NOMO-1 (cell line): ENCODE results near the gene FXYD5.
"Not testable (repeated sequence)": the region's sequence is repeated elsewhere in the genome, so short reads cannot be mapped to it uniquely, and the experiment has no call there.

Experiments
- DNase-seq, 2 experiments: peaks; one replicate each; lab custom pipeline; 2025; ENCODE audit not compliant: unreplicated experiment in 2 of 2; lab: John Stamatoyannopoulos, UW

Gene FXYD5

DNA sequence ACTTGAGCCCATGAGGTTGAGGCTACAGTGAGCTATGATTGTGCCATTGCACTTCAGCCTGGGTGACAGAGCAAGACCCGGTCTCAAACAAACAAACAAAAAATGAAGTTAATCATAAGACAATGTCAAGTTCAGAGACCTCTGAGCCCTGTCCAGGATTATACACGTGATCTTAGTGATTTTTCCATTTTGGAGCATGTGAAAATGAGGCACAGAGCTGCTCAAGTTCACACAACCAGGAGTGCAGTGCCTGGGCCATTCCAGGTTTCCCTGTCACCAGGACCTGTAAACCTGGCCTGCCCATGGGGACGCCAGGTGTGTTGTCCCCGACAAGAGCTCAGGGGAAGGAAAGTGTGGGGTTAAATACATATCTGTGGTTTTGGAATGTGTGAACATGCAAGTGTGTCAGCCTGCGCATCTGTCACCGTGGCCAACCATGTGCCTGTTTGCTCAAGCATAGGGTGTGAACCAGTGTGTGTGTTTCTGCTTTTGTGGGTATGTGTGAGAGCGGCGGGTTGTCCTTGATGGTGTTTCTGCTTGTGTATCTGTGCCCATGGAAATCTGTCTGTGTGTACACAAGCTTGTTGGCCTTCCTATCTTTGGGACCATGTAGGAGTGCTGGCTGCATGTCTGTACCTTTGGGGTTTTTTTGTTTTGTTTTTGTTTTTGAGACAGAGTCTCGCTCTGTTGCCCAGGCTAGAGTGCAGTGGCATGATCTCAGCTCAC lies 17.4 kb upstream of the FXYD5 start:
- no peak for DNase-seq

DNA sequence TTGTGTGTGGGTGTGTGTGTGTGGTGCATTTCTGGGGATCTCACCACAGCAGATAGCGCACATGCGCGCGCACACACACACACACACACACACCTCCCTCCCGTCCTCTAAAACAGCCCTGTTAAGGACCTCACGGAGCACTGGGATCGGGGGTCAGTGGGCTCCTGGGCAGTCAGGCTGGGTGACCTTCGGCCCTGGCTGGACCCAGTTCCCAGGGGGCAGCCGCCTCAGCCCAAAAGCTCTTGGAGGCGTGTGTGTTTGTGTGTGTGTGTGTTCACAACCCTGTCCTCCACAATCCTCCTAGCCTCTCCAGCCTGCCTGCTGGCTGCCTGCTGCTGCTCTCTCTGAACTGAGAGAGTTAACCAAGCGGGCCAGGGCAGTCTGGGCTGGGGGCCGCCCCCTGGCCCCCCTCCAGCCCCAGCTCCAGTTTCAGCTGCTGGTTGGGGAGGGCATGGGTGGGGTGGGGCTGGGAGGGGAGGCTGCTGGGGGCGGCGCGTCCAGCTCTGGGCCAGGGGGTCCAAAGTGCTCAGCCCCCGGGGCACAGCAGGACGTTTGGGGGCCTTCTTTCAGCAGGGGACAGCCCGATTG lies 16.1 kb upstream of the FXYD5 start, which contains the start of gene FXYD1:
Gene FXYD1, plus strand, starts transcription at position 520 of the 588 bp plus-strand sequence. CDS start 1,256 bp downstream, outside the sequence.
- no peak for DNase-seq

DNA sequence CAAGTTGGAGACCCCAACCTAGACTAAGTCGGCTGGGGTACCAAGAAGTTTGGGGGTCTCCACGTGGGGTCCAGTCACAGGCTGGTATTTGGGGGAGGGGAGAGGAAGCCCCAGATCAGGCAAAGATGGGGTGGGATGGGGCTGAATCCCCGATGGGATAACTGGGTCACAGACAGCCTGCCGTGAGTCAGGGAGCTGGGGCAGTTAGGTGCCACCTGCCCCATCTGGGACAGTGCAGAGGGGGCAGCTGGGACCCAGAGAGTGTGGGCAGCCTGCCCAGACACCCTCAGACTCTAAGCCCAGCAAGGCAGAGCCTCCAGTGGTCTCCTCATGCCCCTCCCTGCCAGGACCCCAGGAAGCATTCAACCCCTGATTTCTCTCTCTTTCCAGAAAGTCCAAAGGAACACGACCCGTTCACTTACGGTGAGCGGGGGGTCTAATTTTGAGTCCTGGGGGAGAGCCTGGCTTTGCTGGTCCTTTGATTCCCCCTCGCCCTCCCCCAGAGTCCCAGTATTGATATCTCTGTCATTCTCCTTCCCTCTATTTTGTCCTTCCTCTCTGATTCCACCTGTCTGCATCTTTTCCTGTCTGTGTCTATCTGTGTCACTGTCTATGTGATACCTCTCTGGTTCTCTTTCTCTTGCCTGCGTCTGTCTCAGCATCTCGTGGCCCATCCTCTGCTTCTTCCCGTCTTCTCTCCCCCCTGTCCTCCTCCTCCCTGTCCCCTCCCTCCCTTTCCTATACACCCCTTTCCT lies 14.2 kb upstream of the FXYD5 start:
- DNase-seq = no peak

DNA sequence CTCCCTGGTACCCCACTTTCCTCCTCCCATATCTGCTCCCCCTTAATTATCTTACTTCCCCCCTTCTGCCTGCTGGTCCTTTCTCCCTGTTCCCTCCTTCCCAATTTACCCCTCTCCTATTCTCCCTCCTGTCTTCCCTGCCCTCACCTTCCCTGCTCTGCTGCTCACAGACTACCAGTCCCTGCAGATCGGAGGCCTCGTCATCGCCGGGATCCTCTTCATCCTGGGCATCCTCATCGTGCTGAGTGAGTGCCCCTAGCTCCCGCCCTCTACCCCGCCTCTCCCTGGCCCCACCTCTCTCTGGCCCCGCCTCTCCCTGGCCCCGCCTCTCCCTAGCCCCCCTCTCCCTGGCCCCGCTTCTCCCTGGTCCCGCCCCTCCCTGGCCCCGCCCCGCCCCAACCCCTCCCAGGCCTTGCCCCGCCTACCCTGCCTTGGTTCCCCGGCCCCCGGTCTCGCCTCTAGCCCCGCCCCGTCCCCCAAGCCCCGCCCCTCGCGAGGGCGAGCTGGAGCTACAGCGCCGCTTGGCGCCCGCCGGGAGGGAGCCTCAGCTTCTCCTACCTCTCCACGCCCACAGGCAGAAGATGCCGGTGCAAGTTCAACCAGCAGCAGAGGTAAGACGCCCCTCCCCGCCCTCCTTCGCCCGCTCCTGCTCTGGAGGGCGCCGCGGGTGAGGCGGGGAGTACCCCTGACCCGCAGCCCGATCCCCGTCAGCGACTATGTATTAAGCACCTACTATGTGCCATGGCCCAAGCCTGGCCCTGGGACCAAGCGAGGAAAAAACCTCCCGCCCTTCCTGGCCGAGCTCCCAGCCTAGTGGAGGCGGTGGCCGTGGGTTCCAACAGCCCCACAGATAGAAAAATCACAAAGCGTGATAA lies 13.3 kb upstream of the FXYD5 start:
- DNase-seq = peak; percentile 75 to 79

DNA sequence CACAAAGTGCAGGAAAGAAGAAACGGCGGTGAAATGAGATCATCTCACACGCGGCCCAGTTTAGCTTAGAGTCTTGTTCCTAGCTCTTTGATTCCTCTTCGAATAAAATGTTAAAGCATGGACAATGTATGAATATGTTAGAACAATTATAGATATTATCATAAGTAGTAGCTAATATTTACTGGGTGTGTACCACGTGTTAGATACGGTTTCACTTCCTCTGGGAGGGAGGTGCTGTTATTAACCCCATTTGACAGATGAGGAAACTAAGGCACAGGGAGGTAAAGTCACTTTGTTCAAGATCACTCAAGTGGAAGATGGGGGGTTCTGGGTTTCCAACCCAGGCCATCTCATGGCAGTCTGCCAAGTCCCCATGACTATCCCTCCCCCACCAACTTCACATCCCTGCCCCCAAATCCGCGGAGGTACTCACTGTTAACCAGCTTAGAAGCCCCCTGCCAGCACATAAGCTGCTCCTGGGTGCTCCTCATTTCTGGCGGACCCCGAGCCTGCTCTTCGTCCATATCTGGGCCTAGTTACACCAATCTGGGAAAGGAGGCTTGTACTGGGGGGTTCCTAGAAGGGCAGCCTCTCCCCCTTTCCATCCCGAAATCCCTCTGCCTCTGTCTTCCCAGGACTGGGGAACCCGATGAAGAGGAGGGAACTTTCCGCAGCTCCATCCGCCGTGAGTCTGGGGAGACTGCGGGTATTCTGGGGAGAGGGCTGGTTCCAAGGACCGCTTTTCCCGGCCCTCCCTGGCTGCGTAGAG lies 12.5 kb upstream of the FXYD5 start:
- peak in 1 of 2 experiments; percentile 11 for DNase-seq

DNA sequence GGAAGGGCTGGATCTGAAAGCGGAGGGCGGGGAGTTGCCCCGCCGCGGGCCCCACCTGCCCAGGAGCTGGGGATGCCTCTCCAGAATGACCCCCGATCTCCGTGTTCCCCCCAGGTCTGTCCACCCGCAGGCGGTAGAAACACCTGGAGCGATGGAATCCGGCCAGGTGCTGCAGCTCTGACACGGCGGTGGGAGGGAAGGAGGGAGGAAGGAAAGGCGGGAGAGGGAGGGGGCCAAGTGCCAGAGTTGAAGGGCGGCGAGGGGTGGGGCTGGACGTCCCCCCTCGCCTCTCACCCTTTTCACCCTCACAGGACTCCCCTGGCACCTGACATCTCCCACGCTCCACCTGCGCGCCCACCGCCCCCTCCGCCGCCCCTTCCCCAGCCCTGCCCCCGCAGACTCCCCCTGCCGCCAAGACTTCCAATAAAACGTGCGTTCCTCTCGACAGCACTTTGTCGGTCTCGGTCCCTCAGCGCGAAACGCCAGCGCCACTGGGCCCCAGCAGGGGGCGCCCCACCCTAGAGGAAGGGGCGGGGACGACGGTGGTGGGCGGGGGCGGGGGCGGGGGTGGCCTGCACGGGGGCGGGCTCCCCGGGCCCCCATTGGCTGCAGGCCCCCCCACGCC lies 11.8 kb upstream of the FXYD5 start:
- peak; percentile 0 to 25 for DNase-seq

DNA sequence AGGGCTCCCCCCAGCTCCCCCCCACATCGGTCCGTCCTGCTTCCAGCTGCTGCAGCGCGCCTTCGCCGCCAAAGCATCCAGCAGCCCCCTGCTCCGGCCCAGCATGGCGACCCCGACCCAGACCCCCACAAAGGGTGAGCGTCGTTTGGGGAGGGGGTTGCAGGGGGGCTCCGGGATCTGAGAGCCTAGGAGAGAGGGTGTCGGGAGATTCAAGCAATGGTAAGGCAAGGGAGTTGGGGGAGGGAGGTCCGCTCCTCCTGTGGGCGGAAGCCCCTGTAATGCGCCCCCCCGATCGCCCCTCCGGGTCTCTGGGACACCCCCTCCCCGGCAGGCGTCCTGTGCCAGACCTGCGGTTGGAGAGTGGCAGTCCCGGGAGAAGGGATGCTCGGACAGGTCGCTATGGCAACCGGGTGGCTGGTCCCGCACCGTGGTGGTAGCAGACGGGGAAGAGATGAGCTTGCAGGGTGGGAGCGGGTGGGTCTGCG lies 11.3 kb upstream of the FXYD5 start, which contains the start of gene FXYD7:
Gene FXYD7, plus strand, starts transcription at position 25 of the 485 bp plus-strand sequence. Its CDS starts 79 bp downstream, at position 104.
- no peak for DNase-seq

DNA sequence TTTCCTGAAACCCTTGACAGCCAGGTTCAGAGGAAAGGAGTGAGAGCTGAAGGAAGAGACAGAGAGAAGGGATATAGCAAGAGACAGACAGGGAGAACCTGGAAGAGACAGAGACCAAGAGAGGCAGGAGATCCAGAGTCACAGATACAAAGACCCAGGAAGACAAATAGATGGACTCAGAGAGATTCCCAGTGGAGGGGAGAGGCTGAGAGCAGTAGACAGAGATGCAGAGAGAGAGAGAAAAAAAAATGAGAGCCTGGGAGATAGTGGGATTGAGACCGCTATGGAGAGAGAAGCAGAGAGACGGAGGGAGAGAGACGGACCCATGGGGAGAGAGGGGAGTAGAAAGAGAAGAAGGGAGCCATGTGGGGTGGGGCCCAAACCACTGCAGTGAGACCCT lies 10.7 kb upstream of the FXYD5 start:
- no peak for DNase-seq

DNA sequence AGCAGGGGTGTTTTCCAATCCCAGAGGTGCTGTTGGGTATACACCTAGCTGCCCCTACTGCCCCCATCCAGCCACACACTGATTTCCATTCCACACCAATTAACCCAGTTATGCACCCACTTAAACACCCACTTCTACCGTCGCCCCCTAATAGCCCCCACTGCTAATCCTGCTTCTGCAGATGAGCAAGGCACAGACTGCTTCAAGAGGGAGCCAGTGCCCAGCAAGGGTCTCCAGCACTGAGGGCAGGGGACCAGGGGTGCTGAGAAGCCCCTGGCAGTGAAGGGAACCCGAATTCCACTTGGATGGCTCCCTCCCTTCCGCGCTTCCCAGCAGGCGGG lies 10.3 kb upstream of the FXYD5 start:
- DNase-seq = no peak

DNA sequence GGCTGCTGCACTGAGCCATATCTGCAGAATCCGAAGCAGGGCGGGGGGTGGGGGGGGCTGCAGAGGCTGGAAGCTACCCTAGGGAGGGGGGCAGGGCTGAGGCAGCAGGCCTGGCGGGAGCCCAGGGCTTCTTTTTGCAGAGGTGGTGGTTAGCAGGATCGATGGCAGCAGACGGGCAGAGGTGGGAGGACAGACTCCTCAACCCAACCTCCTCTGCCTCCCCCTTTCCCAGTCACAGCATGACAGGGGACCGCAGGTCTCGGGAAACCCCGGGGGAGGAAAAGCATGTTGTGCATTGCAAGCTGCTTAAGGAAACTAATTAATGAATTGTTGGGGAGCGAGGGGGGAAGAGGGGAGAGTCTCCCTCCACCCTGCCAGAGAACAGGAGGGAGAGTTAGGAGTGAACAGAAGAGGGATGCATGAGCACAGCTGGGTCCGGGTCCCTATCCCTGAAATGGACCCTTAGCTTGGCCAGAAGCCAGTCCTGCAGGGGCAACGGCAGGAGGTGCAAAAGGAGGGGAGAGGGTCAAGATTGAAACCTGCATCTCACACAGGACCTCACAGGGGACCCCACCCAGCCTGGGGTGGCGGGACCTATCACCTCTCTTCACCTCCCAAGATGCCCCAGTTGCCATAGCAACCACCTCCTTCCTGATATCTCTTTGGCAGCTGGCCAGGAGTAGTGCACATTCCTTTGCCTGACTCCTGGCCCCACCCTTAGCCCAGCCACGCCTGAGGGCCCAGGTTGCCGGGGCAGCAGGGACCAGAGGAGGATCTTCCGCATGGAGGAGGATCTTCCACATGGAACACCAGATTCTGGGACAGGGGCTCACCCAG lies 9.7 kb upstream of the FXYD5 start:
- no peak for DNase-seq

DNA sequence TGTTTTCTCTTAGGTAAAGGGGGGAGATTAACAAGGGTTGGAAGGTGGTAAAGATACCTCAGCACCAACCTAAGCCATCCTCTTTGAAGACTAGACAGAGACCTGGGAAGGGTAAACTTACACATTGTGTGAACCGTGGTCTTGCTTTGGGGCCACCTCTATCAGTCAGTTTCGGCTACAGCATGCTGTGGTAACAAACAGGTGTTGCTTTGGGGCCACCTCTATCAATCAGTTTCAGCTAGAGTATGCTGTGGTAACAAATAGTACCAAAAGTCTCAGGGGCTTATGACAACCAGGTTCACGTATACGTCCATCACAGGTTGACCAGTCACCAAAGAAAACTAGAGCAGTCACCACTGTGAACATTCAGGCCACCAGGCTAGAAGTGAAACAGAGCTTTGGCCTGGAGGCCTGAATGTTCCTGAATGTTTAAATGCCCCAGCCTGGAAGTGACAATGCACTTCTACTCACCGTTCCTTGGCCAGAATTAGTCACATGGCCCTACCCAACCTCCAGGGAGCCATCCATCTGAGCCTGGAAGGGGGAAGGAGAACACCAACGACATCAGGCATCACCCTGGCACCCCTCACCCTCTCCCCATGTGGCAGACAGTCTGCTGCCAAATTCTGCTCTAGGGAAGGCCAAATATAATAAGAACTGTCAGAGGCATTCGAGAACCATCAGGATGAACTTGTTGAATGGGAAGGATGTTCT lies 7.6 kb upstream of the FXYD5 start:
- no peak for DNase-seq

DNA sequence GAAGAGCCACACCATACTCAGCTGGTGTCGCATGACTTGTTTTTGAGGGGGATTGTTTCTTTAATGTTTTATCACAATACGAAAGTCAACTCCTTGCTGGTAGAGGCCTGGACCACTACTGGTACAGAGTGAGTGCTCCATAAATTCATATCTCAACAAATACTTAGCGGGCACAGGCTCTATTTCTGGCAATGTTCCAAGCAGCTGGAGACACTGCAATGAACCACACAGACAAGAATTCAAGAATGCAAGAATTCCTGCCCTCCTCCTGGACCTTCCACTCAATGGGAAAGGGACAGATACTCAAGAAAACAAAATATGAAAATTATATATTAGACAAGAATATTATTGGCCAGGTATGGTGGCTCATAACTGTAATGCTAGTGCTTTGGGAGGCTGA lies 5.1 kb upstream of the FXYD5 start:
- no peak for DNase-seq

DNA sequence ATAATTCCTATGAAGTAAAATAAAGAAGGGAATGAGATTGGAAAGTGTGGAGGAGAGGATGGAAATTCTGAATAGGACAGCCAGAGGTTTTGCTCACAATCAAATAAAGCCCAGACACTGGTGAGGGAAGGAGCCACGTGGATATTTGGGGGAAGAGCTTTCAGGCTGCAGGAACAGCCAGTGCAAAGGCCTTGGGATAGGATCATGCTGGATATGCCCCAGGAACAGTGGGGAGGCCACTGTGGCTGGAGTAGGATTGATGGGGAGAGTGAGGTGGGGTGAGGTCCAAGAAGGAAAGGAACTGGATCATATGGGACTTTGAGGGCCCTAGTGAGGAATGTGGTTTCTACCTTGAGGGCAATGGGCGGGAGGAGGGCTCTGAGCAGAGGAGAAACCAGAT lies 4.1 kb upstream of the FXYD5 start:
- no peak for DNase-seq

DNA sequence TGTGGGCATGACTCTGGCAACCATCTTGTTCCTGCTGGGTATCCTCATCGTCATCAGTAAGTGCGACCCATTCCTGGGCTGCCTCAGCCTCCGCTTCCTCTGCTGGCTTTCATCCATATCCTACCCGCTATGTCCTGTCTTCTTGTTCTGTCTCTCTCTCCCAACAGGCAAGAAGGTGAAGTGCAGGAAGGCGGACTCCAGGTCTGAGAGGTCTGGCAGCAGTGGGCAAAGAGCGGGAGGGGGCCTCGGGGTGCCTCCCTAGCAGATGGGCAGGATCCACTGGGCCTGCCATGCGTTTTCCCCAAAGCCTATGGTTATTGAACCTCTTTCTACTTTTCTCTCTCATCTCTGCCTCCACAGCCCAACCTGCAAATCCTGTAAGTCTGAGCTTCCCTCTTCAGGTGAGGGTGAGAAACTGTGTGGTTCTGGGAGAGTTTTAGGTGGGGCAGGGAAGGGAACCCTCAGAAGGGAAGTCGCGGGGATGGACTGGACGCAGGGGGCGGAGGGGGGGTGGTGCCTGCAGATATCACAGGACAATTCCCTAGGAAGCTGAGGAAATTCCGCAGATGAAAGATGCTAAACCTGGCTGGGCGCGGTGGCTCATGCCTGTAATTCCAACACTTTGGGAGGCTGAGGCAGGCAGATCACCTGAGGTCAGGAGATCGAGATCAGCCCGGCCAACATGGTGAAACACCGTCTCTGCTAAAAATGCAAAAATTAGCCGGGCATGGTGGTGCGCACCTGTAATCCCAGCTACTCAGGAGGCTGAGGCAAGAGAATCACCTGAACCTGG lies 3.1 kb upstream of the FXYD5 start:
- no peak for DNase-seq

DNA sequence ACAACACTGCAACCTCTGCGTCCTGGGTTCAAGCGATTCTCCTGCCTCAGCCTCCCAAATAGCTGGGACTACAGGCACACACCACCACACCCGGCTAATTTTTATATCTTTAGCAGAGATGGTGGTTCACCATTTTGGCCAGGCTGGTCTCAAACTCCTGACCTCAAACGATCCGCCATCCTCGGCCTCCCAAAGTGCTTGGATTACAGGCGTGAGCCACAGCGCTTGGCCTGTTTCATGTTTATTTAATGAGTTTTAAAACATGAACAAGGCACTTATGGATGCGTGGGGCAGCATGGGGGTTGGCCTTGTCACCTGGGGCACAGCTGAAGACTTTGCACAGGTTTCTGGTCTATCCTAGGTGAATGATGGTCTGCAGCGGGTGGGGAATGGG lies 1.4 kb upstream of the FXYD5 start:
- DNase-seq = not testable (repeated sequence)

DNA sequence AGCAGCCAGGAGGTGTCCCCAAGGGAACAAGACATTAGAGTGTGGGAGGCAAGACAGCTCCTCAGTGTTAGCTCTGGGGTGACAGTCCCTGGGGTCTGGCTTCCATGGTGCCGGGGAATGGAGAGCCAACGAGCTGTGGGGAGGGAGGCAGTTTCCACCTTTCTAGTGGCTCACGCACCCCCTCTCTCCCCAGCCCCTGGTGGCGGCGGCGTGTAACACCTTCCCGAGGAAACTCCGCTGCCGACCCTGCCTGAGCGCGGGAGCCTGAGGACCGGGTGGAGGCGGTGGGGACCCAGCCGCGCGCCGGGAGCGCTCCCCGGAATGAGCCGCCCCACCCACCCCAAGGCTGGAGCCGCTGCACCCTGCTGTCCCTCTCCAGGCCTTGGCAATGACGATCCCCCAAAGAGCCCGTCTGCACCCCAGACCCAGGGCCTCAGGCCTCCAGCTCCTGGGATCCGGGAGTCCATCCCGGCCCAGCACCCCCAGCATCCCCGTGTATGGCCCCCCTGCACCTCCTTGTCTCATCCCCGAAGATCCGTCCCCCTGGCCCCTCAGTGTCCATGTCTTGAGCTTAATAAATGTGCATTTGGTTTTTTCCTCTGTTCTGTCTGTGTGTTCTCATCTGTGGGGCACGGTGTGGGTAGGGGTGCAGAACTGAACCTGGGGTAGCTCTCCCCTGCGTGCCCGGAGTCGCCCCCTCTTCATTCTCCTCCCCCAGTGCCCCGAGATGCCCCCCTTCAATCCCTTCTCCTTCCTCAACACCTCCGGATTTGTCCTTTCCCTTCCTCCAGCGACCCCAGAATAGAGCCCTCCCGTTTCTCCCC lies 622 bp upstream of the FXYD5 start:
- DNase-seq = peak; percentile 66 to 70
